Natural killer cell (primary cell): ENCODE measurements around the gene CACNA1A. TPM values are rescaled to one million over a fixed set of nuclear protein-coding genes. Genes with fewer than 3 reads are reported as not detected.

ENCODE experiments used
- ATAC-seq, 3 donors: fragments of 150-1000 bp in 2 of 3; fragments of 200-7000 bp in 1 of 3; cut with Tn5 transposase; 1 replicate in 1 of 3; 2 replicates in 2 of 3; pipeline ENCODE4 v1.10.0; 2021; ENCODE audit warnings: mild to moderate bottlenecking in 2 of 3, moderate library complexity in 2 of 3
- DNase-seq, 2 donors: peaks; one replicate each; pipeline versions ENCODE4 v3.0.0 to v3.0.0-alpha.2; 2013 to 2021; ENCODE audit warnings: mixed read lengths in 1 of 2
- H3K27ac ChIP-seq: one replicate; pipeline ENCODE4 v1.5.1; 2013; ENCODE audit warnings: mild to moderate bottlenecking, low read length
- H3K27me3 ChIP-seq: one replicate; pipeline ENCODE4 v1.6.1; 2013; ENCODE audit warnings: low read length; ENCODE audit not compliant: control insufficient read depth, insufficient read depth
- H3K36me3 ChIP-seq: one replicate; pipeline ENCODE4 v1.6.1; 2013; ENCODE audit warnings: low read length; ENCODE audit not compliant: control insufficient read depth, insufficient read depth
- H3K4me1 ChIP-seq: one replicate; pipeline ENCODE4 v1.6.1; 2013; ENCODE audit warnings: low read length; ENCODE audit not compliant: control insufficient read depth, insufficient read depth
- H3K4me3 ChIP-seq: one replicate; pipeline ENCODE4 v1.5.1; 2013; ENCODE audit warnings: low read length
- H3K9me3 ChIP-seq: one replicate; pipeline ENCODE4 v1.6.1; 2013; ENCODE audit warnings: low read length; ENCODE audit not compliant: control insufficient read depth, insufficient read depth
- H3K27ac Mint-ChIP-seq, 2 donors: one replicate each; pipeline ENCODE4 v1.8.0; 2022; ENCODE audit warnings: mild to moderate bottlenecking in 2 of 2, mixed read lengths in 2 of 2, moderate library complexity in 1 of 2
- H3K27me3 Mint-ChIP-seq, 2 donors: one replicate each; pipeline ENCODE4 v1.8.0; 2022; ENCODE audit warnings: low read depth in 2 of 2, mixed read lengths in 2 of 2
- H3K36me3 Mint-ChIP-seq: one replicate; pipeline ENCODE4 v1.8.0; 2022; ENCODE audit warnings: mixed read lengths
- H3K4me1 Mint-ChIP-seq, 2 donors: one replicate each; pipeline ENCODE4 v1.8.0; 2022; ENCODE audit warnings: mixed read lengths in 2 of 2
- H3K4me3 Mint-ChIP-seq: one replicate; pipeline ENCODE4 v1.8.0; 2022; ENCODE audit warnings: mild to moderate bottlenecking, moderate library complexity, mixed read lengths
- H3K9me3 Mint-ChIP-seq, 2 donors: one replicate each; pipeline ENCODE4 v1.8.0; 2022; ENCODE audit warnings: mixed read lengths in 2 of 2
- WGBS: methylation state at CpG from one replicate; pipeline ENCODE4 v1.1.7; 2013; ENCODE audit warnings: missing lambda C conversion rate; ENCODE audit not compliant: insufficient coverage; 5-methylcytosine and 5-hydroxymethylcytosine counted together
- intact Hi-C: fragments of 100-400 bp; cut with micrococcal nuclease; formaldehyde crosslinking; loops from one replicate; pipeline ENCODE4 v1.14.2; 2022
- total RNA-seq, 4 donors: library from RNA; stranded (reverse); fragments of 120-200 nt in 1 of 4; gene quantifications; one replicate each; pipeline versions ENCODE4 v1.2.3 to v1.2.4, GENCODE V29; 2013 to 2022
- TF ChIP-seq, protein P1 (sequence below): fragments of 200-600 bp; IDR thresholded peaks from one replicate; pipeline ENCODE4 v1.8.0; 2022; ENCODE audit warnings: antibody characterized with exemption

Gene CACNA1A
- total RNA-seq, 3 donors from 2014 or later (not counting 1 experiment from before 2014, with no cell fraction given), result 0.59 to 0.85 (median 0.75) TPM

DNA sequence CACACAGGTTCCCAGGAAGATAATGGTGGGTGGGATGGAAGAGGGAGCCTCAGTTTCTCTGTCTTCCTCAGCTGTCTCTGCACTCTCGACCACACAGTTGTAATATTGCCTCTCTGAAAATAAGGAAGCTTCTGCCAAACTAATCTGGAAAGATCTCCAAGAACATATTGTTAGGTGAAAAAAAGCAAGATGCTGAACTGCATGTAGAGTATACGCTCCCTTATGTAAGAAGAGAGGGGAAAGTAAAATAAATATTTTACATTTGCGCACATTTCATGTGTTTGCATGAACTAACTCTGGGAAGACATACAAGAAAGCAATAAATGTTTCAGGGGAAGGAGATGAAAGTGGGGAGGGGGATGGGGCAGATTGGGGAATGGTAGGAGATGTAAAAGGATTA is 41.9 kb upstream of the CACNA1A start:
- Mint-ChIP-seq H3K4me1 (no peaks in the 10 kb centered on the region), H3K27me3 (peaks cover 15 to 16% of the 10 kb centered on the region in 2 donors), H3K36me3 (no peaks in the 10 kb centered on the region), H3K27ac (no peak overlapping the region), H3K9me3 (no peaks in the 10 kb centered on the region), H3K4me3 (no peak overlapping the region)
- H3K36me3 ChIP-seq, result no peaks in the 10 kb centered on the region
- TF ChIP-seq, protein P1, sequence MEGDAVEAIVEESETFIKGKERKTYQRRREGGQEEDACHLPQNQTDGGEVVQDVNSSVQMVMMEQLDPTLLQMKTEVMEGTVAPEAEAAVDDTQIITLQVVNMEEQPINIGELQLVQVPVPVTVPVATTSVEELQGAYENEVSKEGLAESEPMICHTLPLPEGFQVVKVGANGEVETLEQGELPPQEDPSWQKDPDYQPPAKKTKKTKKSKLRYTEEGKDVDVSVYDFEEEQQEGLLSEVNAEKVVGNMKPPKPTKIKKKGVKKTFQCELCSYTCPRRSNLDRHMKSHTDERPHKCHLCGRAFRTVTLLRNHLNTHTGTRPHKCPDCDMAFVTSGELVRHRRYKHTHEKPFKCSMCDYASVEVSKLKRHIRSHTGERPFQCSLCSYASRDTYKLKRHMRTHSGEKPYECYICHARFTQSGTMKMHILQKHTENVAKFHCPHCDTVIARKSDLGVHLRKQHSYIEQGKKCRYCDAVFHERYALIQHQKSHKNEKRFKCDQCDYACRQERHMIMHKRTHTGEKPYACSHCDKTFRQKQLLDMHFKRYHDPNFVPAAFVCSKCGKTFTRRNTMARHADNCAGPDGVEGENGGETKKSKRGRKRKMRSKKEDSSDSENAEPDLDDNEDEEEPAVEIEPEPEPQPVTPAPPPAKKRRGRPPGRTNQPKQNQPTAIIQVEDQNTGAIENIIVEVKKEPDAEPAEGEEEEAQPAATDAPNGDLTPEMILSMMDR, result no peak
- no peak for ATAC-seq
- intact Hi-C loops, result no loop called here
- no peaks in the 10 kb centered on the region for H3K4me1 ChIP-seq
- no peaks in the 10 kb centered on the region for H3K9me3 ChIP-seq
- DNase-seq, result no peak
- no peak overlapping the region for H3K27ac ChIP-seq
- no peaks in the 10 kb centered on the region for H3K27me3 ChIP-seq
- no peak overlapping the region for H3K4me3 ChIP-seq
- WGBS, result 89% methylated on average over 2 of the region's 3 CpGs

DNA sequence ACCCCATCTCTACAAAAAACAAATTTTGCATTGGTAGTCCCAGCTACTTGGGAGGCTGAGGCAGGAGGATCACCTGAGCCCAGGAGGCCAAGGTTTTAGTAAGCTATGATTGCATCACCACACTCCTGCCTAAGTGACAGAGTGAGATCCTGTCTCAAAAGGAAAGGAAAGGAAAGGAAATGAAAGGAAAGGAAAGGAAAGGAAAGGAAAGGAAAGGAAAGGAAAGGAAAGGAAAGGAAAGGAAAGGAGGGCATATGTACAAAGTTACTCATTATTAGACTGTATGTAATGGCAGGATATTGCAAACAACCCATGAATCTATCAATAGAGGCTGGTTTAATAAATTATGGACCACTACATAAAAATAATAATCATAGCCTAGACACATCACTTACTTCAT is 40.8 kb upstream of the CACNA1A start:
- Histone ChIP-seq H3K4me1 (no peaks in the 10 kb centered on the region), H3K36me3 (no peaks in the 10 kb centered on the region), H3K9me3 (no peaks in the 10 kb centered on the region), H3K4me3 (no peak overlapping the region), H3K27me3 (no peaks in the 10 kb centered on the region), H3K27ac (no peak overlapping the region)
- no peak overlapping the region for H3K4me3 Mint-ChIP-seq
- H3K9me3 Mint-ChIP-seq, result no peaks in the 10 kb centered on the region
- H3K36me3 Mint-ChIP-seq, result no peaks in the 10 kb centered on the region
- H3K4me1 Mint-ChIP-seq, result no peaks in the 10 kb centered on the region
- no peak for ATAC-seq
- TF ChIP-seq, protein P1, result no peak
- intact Hi-C loops, result no loop called here
- H3K27me3 Mint-ChIP-seq, result peaks cover 15 to 16% of the 10 kb centered on the region in 2 donors
- no peak for DNase-seq
- H3K27ac Mint-ChIP-seq, result no peak overlapping the region

DNA sequence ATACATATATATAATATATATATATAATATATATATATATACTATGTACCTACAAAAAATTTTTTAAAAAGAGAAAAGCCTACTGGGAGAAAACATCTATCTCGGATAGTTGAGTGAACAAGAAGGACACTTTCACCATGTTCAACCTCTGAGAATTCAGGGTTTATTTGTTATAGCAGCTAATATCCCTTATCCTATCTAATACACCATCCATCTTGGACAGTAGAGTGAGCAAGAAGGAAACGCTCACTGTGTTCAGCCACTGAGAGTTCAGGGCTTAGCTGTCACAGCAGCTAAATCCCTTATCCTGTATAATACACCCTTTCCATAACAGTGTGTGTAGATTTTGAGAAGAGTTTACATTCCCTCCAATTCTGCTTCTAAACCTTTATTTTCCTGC is 38.1 kb upstream of the CACNA1A start:
- WGBS, result no CpG with 5 or more reads among the region's 2 CpGs
- no peaks in the 10 kb centered on the region for H3K36me3 ChIP-seq

DNA sequence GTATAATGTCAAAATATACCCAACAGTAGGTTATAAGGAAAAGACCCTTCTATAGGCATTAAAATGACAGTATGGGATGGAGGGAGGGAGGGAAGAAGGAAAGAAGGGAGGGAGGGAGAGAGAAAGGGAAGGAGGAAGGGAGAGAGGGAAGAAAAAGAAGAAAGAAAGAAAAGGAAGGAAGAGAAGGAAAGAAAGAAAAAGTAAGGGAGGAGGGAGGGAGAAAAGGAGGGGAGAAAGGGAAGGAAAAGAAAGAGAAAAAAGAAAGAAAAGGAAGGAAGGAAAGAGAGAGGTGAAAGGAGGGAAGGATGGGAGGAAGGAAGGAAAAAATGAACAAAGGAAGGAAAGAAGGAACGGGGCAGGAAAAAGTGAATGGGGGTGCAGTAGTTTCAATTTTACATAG is 35.3 kb upstream of the CACNA1A start:
- Histone ChIP-seq H3K4me1 (no peaks in the 10 kb centered on the region), H3K4me3 (no peak overlapping the region), H3K36me3 (no peaks in the 10 kb centered on the region), H3K27me3 (no peaks in the 10 kb centered on the region), H3K9me3 (no peaks in the 10 kb centered on the region), H3K27ac (no peak overlapping the region)
- DNase-seq (no peak), ATAC-seq (no peak)
- Mint-ChIP-seq H3K27ac (no peak overlapping the region), H3K4me1 (peaks cover 0 to 5% of the 10 kb centered on the region in 2 donors), H3K4me3 (no peak overlapping the region), H3K9me3 (no peaks in the 10 kb centered on the region), H3K36me3 (no peaks in the 10 kb centered on the region), H3K27me3 (peaks cover 12 to 25% of the 10 kb centered on the region in 2 donors)
- TF ChIP-seq, protein P1, result no peak
- 61% methylated on average over 1 of the region's 1 CpG for WGBS
- intact Hi-C loops, result no loop called here

More for the DNA sequence above, 38.1 kb upstream of the CACNA1A start:
- Histone ChIP-seq H3K27ac (no peak overlapping the region), H3K9me3 (no peaks in the 10 kb centered on the region), H3K27me3 (no peaks in the 10 kb centered on the region), H3K4me1 (no peaks in the 10 kb centered on the region), H3K4me3 (no peak overlapping the region)
- intact Hi-C loops, result no loop called here
- Mint-ChIP-seq H3K27ac (no peak overlapping the region), H3K9me3 (no peaks in the 10 kb centered on the region), H3K27me3 (peaks cover 12 to 14% of the 10 kb centered on the region in 2 donors), H3K36me3 (no peaks in the 10 kb centered on the region), H3K4me3 (no peak overlapping the region), H3K4me1 (no peaks in the 10 kb centered on the region)
- TF ChIP-seq, protein P1, result no peak
- ATAC-seq, result no peak
- no peak for DNase-seq
